NCI-H2029 treated with DMSO at 0.1 percent for 48 hours (cell line): ENCODE results near the gene GALNS.
"Not testable (repeated sequence)": the region's sequence is repeated elsewhere in the genome, so short reads cannot be mapped to it uniquely, and the experiment has no call there.

Experiments
- DNase-seq: peaks from one replicate; lab custom pipeline; 2025; lab: John Stamatoyannopoulos, UW

GALNS gene

GRCh38 chr16:88836791-88837190, 20.0 kb downstream of the GALNS start:
- DNase-seq = no peak

GRCh38 chr16:88835818-88836217, 20.9 kb downstream of the GALNS start:
- no peak for DNase-seq

DNA sequence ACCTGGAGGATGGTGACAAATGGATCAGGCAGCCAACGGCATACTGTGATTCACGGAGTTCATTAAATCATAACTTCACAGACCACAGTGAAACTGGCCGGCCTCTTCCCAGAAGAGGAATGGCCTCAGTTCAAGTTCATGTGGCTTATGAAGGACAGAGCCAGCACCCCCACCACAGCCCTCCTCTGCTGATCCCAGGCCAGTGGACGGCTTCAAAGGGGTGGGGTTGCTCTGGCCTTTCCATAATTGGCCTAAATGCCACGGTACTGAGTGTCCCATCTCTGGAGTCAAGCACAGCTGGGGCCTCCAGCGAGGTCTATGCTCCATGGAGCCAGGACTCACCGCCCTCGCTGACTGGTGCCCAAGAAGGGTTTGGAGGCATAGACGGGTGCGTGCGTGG, 21.4 kb downstream of the GALNS start:
- DNase-seq = no peak

DNA sequence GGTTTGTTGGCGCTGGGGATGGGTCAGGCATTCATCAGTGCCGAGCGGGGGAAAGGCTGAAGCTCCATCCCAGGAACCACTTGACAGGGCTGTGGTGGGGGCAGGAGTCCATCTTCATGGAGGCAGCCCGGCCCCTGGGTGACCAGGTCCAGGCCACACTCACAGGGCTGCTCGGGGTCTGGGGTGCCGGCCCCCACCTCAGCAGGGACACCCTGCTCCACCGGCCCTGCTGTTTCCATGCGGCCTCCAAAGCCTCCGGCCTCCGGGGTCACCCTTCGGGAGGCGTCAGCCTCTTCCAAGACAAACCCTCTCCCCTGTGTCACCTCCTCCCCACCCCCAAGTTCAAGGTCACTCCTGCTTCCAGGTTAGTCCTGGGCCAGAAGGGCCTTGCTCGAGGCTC, 22.1 kb downstream of the GALNS start:
- no peak for DNase-seq

GRCh38 chr16:88833086-88833485, 23.7 kb downstream of the GALNS start:
- no peak for DNase-seq

- DNase-seq = no peak
These were observed 24.9 kb downstream of the GALNS start for GRCh38 chr16:88831838-88832237.

- no peak for DNase-seq
These were observed 26.0 kb downstream of the GALNS start for GRCh38 chr16:88830783-88831182.

DNA sequence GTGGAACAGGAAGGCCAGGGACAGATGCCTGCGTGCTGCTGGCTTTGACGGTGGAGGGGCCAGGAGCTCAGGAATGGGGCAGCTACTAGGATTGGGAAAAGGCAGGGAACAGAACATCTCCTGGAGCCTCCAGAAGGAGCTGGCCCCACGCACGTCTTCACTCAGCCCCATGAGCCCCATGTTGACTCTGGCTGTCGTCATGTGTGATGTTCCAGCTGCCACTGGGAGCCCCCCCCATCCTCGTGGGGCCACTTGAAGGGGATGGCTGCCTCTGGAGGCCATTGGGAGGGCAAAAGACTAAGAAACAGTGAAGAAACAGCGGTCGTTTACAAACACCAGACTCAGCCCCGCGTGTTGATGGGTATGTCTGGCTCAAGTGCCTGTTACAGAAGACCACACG, 26.5 kb downstream of the GALNS start:
- DNase-seq = no peak

DNA sequence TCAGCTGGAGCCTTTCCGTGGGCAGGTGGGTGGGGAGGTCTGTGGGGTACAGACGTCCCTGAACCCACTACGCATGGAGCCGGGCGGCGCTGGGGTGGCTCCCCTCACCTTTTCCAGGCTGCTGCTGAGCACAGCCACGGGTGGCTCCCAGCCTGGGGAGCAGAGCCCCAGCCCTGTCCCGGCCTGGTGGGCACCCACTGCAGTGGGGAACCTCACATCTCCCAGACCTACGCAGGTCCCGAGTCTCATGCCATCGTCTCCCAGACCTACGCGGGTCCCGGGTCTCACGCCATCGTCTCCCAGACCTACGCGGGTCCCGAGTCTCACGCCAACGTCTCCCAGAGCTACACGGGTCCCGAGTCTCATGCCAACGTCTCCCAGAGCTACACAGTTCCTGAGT, 28.0 kb downstream of the GALNS start:
- no peak for DNase-seq

GRCh38 chr16:88827727-88828126, 29.0 kb downstream of the GALNS start:
- DNase-seq = no peak

DNA sequence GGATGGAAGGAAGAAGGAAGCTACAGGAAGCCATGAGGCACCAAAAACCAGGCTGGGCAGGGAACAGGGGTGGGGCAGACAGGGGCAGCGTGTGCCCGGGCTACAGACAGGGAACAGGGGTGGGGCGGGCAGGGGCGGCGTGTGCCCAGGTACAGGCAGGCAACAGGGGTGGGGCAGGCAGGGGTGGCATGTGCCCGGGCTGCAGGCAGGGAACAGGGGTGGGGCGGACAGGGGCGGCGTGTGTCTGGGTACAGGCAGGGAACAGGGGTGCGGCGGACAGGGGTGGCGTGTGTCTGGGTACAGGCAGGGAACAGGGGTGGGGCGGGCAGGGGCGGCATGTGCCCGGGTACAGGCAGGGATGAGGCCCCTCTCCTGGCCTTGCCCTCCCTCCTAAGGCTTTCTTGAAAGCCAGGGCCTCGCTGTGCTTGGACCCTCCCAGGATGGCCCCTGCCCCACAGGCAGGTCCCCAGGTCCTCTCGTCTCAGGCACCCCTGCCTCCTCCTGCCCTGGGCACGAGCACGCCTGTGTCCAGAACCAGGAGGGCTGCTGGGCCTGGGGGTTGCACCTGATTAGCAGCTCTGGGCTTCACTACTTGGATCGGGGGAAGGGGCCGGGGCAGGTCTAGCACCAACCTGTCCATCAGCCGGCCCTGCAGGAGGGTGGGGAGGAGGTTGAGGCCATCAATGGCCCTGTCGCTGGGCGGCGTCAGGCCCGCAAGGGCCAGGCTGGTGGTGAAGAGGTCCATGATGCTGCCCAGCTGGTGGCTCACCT, 30.5 kb downstream of the GALNS start:
- DNase-seq = no peak

DNA sequence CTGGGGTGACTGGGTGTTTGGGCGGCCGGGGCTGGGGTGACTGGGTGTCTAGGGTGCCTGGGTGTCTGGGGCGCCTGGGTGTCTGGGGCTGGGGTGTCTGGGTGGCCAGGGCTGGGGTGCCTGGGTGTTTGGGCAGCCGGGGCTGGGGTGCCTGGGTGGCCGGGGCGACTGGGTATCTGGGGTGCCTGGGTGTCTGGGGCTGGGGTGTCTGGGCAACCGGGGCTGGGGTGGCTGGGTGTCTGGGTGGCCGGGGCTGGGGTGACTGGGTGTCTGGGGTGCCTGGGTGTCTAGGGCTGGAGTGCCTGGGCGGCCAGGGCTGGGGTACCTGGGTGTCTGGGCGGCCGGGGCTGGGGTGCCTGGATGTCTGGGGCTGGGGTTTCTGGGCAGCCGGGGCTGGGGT, 31.6 kb downstream of the GALNS start:
- no peak for DNase-seq

DNA sequence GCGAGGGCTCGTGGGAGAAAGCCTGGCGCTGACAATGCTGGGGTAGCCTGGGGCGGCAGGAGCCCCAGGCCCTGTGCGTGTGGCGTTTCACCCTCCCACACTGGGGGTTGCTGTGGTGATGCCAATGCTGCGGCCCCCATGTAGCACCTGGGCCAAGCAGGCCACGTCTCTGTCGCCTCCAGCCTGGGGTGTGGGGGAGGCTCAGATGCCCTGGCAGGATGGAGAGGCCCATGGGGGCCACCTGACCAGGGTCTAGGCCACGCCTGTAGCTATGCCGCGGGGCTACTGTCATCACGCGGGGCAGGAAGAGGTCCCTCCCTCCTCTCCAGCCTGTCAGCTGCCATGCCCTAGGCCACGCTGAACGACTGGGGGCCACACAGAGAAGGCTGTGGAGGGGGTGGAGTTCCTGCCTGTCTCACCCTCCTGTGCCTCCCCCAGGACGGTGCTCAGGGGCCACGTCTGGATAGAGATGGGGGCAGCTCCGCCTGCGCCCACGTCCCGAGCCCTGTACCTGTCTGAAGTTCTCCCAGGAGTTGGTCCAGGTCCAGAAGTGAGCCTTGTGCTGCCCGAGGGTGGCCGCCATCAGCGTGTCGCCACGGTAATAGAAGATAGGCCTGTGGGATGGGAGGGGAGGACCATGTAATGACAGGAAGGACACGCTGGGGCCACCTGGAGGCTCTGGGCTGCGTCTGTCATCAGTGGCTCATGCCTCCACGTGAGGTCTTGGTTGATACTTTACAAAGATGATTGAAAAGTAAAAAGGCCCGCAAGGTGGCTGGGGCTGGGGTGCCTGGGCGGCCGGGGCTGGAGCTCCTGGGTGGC, 32.3 kb downstream of the GALNS start:
- DNase-seq = no peak

DNA sequence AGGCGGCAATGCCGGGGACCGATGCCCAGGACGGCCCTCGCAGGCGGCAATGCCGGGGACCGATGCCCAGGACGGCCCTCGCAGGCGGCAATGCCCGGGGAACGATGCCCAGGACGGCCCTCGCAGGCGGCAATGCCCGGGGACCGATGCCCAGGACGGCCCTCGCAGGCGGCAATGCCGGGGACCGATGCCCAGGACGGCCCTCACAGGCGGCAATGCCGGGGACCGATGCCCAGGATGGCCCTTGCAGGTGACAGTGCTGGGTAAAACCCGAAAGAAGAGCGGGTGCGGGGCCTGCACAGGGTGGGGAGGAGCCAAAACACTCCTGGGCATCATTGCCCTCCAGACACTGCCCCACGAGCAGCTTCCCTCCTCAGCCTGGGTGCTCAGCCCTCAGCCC, 33.1 kb downstream of the GALNS start:
- not testable (repeated sequence) for DNase-seq

DNA sequence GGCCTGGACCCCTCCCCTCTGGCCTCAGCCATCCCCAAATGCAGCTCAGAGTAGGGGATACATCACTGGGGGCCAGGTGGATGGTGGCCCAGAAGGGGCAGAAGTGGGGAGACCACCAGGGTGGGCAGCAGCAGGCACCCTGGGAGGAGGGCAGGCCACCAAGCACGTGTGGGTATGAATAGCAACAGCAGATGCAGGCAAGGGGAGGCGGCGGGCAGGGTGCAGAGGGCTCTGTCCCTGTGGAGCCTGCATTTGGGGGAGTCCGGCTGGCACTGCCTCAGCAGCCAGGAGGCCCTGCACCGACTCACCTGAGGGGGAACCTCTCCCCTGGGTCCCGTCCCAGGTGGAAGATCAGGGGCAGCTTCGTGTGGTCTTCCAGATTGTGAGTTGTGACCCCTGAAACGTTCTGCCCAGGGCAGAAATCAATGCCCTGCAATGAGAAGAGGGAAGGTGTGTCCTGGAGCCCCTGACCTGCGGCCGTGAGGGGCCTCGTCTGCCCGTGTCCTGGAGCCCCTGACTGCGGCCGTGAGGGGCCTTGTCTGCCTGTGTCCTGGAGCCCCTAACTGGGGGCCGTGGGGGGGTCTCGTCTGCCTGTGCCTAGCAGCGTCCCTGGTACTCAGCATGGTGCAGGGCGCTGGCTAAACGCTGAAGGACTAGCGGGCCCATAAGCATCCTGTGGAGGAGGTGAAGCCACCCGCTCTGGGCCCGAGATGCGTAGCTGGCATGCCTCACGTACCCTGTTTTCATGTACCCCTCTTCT, 34.3 kb downstream of the GALNS start:
- DNase-seq = no peak

- DNase-seq = no peak
These were observed 35.4 kb downstream of the GALNS start for GRCh38 chr16:88821168-88821850.

- no peak for DNase-seq
These were observed 36.2 kb downstream of the GALNS start for GRCh38 chr16:88820385-88821025.

- no peak for DNase-seq
These were observed 37.6 kb downstream of the GALNS start for GRCh38 chr16:88819126-88819525.

DNA sequence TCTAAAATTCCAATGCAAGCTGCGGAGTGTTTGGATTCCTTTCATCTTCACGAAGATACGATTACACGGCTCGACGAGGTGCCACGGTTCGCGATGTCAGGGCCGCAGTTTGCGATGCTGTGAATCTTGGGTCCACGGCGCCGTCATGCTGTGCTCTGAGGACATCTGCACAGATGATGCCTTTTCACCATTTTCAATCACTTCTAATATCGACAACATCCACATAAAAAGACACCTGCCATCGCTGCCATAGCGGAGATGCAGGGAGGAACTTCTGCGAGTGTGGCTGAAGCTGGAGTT, 38.2 kb downstream of the GALNS start:
- no peak for DNase-seq

- DNase-seq = no peak
These were observed 38.8 kb downstream of the GALNS start for GRCh38 chr16:88817785-88818574.
